Glutamatergic neuron (in vitro differentiated cells): ENCODE results near the gene OPALIN. TPM values are rescaled to one million over a fixed set of nuclear protein-coding genes. Genes with fewer than 3 reads are reported as not detected.

Experiments used
- DNase-seq: peaks from one replicate; pipeline ENCODE4 v3.0.0; 2022
- H3K27ac Mint-ChIP-seq: one replicate; pipeline ENCODE4 v1.8.0; 2020; ENCODE audit warnings: mild to moderate bottlenecking, mixed read lengths, inconsistent platforms; ENCODE audit not compliant: unreplicated experiment
- H3K27me3 Mint-ChIP-seq: one replicate; pipeline ENCODE4 v1.8.0; 2020; ENCODE audit warnings: mild to moderate bottlenecking, moderate library complexity, mixed read lengths, inconsistent platforms; ENCODE audit not compliant: unreplicated experiment
- H3K36me3 Mint-ChIP-seq: one replicate; pipeline ENCODE4 v1.8.0; 2020; ENCODE audit warnings: mild to moderate bottlenecking, mixed read lengths, inconsistent platforms; ENCODE audit not compliant: unreplicated experiment
- H3K4me1 Mint-ChIP-seq: one replicate; pipeline ENCODE4 v1.8.0; 2020; ENCODE audit warnings: mild to moderate bottlenecking, low read depth, mixed read lengths, inconsistent platforms; ENCODE audit not compliant: unreplicated experiment
- H3K4me3 Mint-ChIP-seq: one replicate; pipeline ENCODE4 v1.8.0; 2020; ENCODE audit warnings: mild to moderate bottlenecking, mixed read lengths, inconsistent platforms; ENCODE audit not compliant: unreplicated experiment
- H3K9me3 Mint-ChIP-seq: one replicate; pipeline ENCODE4 v1.8.0; 2020; ENCODE audit warnings: mild to moderate bottlenecking, moderate library complexity, mixed read lengths, inconsistent platforms; ENCODE audit not compliant: unreplicated experiment
- total RNA-seq: library from RNA; stranded (reverse); fragmentation: NEBNext Ultra II Directional; extraction: Animal tissue kit (Norgen Biotek cat#: 25700); gene quantifications from one replicate; pipeline ENCODE4 v1.2.1, GENCODE V29; 2021; ENCODE audit not compliant: unreplicated experiment
- TF ChIP-seq, protein P1 (sequence below): fragments of 200-600 bp; sonication (generic); IDR thresholded peaks from one replicate; pipeline ENCODE4 v1.5.0; 2021; ENCODE audit not compliant: partially characterized antibody, unreplicated experiment

The OPALIN gene
- total RNA-seq, 1 donor from 2014 or later: not detected

- TF ChIP-seq, protein P1, sequence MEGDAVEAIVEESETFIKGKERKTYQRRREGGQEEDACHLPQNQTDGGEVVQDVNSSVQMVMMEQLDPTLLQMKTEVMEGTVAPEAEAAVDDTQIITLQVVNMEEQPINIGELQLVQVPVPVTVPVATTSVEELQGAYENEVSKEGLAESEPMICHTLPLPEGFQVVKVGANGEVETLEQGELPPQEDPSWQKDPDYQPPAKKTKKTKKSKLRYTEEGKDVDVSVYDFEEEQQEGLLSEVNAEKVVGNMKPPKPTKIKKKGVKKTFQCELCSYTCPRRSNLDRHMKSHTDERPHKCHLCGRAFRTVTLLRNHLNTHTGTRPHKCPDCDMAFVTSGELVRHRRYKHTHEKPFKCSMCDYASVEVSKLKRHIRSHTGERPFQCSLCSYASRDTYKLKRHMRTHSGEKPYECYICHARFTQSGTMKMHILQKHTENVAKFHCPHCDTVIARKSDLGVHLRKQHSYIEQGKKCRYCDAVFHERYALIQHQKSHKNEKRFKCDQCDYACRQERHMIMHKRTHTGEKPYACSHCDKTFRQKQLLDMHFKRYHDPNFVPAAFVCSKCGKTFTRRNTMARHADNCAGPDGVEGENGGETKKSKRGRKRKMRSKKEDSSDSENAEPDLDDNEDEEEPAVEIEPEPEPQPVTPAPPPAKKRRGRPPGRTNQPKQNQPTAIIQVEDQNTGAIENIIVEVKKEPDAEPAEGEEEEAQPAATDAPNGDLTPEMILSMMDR: no peak
- DNase-seq: no peak
- peaks cover 2% of the 10 kb centered on the region for H3K9me3 Mint-ChIP-seq
- peaks cover 9% of the 10 kb centered on the region for H3K4me1 Mint-ChIP-seq
- peaks cover 3% of the 10 kb centered on the region for H3K27me3 Mint-ChIP-seq
- no peak overlapping the region for H3K4me3 Mint-ChIP-seq
- H3K27ac Mint-ChIP-seq: no peak overlapping the region
- H3K36me3 Mint-ChIP-seq: peaks cover 5% of the 10 kb centered on the region
Measured at GRCh38 chr10:96377816-96378294, 19.1 kb upstream of the OPALIN start.

DNA sequence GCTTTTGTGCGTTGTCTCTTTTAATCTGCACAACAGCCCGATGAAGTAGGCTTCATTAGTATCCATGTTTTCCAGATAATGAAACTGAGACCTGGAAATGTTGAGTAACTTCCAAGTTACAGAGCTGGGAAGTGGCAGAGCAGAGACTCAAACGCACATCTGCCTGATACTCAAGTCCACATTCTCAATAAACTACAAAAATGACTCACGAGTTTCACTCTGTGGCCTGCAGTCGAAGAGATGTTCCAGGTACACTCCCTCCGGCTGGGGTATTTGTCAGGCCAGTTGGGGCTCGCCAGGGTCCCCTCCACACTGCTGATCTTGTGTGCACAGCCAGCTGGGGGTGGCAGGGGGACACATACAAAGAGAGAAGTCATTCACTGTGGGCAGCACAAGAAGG, 17.7 kb upstream of the OPALIN start:
- Mint-ChIP-seq H3K27me3 (peaks cover 3% of the 10 kb centered on the region), H3K27ac (no peak overlapping the region), H3K4me3 (no peak overlapping the region), H3K9me3 (peaks cover 2% of the 10 kb centered on the region), H3K36me3 (peaks cover 5% of the 10 kb centered on the region), H3K4me1 (peaks cover 10% of the 10 kb centered on the region)
- no peak for DNase-seq
- TF ChIP-seq, protein P1: no peak

DNA sequence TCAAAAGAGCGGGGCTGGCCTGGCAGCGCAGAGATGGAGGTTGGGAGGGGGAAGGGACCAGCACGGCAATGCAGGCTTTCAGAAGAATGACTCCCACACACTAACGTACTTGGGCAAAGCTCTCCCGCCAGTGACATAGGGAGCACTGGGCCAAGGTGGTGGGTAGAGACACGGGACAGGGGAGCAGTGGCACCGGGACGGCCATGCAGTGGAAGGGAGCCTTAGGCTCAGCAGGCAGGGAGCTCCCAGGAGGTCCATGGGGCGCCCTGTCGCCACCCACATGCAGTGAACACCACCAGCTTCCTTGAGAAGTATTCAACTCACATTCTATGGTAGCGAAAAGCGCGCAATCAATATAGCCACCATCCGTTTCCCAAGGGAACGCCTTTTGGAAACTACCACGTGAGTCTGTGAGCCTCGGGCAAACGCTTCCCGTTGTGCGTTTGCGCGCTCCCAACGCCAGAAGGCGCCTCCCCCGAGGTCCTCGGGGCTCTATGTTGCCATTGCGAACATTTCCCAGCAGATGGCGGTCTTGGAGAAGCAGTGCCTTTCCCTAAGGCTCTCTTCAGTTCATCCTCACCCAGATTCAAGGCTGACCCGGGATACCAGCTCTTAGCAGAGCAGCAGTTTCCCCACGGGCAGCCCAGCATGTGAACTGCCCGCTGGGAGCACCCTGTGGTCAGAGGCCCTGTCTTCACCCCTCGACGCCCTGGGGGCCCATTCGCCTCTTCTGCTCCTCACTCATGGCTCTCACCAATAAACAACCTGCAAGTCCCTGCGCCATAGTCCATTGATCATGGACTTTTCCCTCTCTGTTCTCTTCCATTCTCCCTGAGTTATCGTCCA, 16.4 kb upstream of the OPALIN start:
- Mint-ChIP-seq H3K4me1 (peaks cover 10% of the 10 kb centered on the region), H3K27me3 (no peaks in the 10 kb centered on the region), H3K36me3 (no peaks in the 10 kb centered on the region), H3K9me3 (peaks cover 2% of the 10 kb centered on the region), H3K27ac (no peak overlapping the region), H3K4me3 (peak overlapping the region; percentile 63)
- DNase-seq: peak; percentile 92
- TF ChIP-seq, protein P1: peak; percentile 88

DNA sequence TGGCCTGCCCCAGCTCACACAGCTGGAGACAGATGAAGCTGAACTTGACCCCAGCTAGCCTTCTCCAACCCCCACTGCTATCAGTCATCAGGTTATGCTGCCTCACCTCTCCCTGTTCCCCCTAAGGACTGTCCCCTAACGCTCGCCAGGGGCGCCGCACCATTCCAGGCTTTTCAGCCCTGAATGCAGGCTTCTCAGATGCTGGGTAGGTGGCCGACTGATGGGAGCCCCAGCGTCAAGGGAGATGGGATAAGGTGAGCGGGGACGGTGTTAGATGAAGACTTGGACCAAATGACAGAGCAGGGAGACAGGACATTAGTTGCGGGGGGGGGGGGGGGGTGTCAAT, 15.8 kb upstream of the OPALIN start:
- Mint-ChIP-seq H3K4me3 (peak overlapping the region; percentile 63), H3K27ac (no peak overlapping the region), H3K4me1 (peaks cover 10% of the 10 kb centered on the region), H3K27me3 (no peaks in the 10 kb centered on the region), H3K9me3 (peaks cover 4% of the 10 kb centered on the region), H3K36me3 (no peaks in the 10 kb centered on the region)
- peak; percentile 39 for DNase-seq
- TF ChIP-seq, protein P1: no peak

DNA sequence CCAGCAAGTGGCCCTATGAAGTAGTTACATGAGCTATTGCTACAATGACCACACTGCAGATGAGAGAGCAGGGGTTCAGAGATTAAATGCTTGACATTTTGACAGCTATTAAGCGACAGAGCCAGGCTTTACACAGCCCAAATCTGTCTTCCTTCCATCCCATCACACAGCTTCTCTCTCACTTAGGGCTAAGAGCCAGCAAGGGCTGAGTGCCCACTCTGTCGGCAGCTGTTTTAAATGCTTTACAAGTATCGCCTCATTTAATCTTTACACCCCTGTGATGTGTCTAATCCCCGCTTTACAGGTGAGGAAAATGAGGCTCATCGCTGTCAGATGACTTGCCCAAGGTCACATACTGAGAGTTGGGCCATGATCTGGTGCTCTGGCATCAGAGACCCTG, 15.2 kb upstream of the OPALIN start:
- TF ChIP-seq, protein P1: no peak
- Mint-ChIP-seq H3K27me3 (no peaks in the 10 kb centered on the region), H3K27ac (no peak overlapping the region), H3K4me1 (peaks cover 10% of the 10 kb centered on the region), H3K9me3 (peaks cover 4% of the 10 kb centered on the region), H3K4me3 (peak overlapping the region; percentile 35), H3K36me3 (no peaks in the 10 kb centered on the region)
- no peak for DNase-seq
